H1 (cell line): Measurements from ENCODE around the gene FLT3. TPM values are rescaled to one million over a fixed set of nuclear protein-coding genes. Genes with fewer than 3 reads are reported as not detected.

ENCODE experiments used
- CTCF ChIA-PET: fragments of 300-600 bp; sonication (Branson Sonifier 250); formaldehyde crosslinking; loops from one replicate; lab custom pipeline; 2021; ENCODE audit not compliant: partially characterized antibody; lab: Charles Lee
- POLR2A ChIA-PET: fragments of 300-600 bp; sonication (Branson Sonifier 250); formaldehyde crosslinking; loops from one replicate; lab custom pipeline; 2021; ENCODE audit warnings: inconsistent platforms; ENCODE audit not compliant: partially characterized antibody; lab: Charles Lee
- DNase-seq, 2 experiments: peaks; one replicate each; pipeline versions ENCODE4 v3.0.0 to v3.0.0-alpha.2; 2010 to 2022; ENCODE audit warnings: low spot score in 2 of 2, low read depth in 1 of 2, mixed read lengths in 1 of 2
- FAIRE-seq: peaks from 2 replicates; lab custom pipeline; 2011; peaks lifted over from hg19 to GRCh38; lab: Jason Lieb, UNC
- H2AFZ ChIP-seq: 2 replicates; pipeline ENCODE4 v1.8.1; 2012; ENCODE audit warnings: low read length, inconsistent platforms
- H2AK5ac ChIP-seq: 2 replicates; pipeline ENCODE4 v1.6.1; 2013; ENCODE audit warnings: low read depth, low read length
- H2BK120ac ChIP-seq: replicated peaks from 2 replicates; pipeline ENCODE3; 2013; ENCODE audit warnings: low read depth, low read length, inconsistent platforms
- H2BK12ac ChIP-seq: 2 replicates; pipeline ENCODE4 v1.6.1; 2013; ENCODE audit warnings: low read depth, low read length
- H2BK15ac ChIP-seq: 2 replicates; pipeline ENCODE4 v1.6.1; 2013; ENCODE audit warnings: low read length
- H2BK20ac ChIP-seq: 2 replicates; pipeline ENCODE4 v1.6.1; 2013; ENCODE audit warnings: low read length
- H2BK5ac ChIP-seq: 2 replicates; pipeline ENCODE4 v1.6.1; 2013; ENCODE audit warnings: low read depth, low read length
- H3K14ac ChIP-seq: 2 replicates; pipeline ENCODE4 v1.6.1; 2013; ENCODE audit warnings: inconsistent platforms; ENCODE audit not compliant: insufficient read length
- H3K18ac ChIP-seq: 2 replicates; pipeline ENCODE4 v1.6.1; 2013; ENCODE audit warnings: low read length; ENCODE audit errors: extremely low read depth
- H3K23ac ChIP-seq: 2 replicates; pipeline ENCODE4 v1.6.1; 2013; ENCODE audit warnings: inconsistent platforms; ENCODE audit not compliant: insufficient read length
- H3K23me2 ChIP-seq: 2 replicates; pipeline ENCODE4 v1.6.1; 2013; ENCODE audit warnings: low read depth, low read length
- H3K27ac ChIP-seq: 2 replicates; pipeline ENCODE4 v1.6.1; 2011; ENCODE audit warnings: low read depth, low read length, inconsistent platforms
- H3K27me3 ChIP-seq, 4 experiments: replicated peaks in 1 of 4; 1 replicate in 1 of 4; 2 replicates in 3 of 4; pipeline versions ENCODE4 v1.6.1 to v1.8.1; 2011 to 2013; ENCODE audit warnings: low read length in 3 of 4, mild to moderate bottlenecking in 3 of 4, inconsistent platforms in 2 of 4, mixed read lengths in 2 of 4, moderate library complexity in 1 of 4; ENCODE audit not compliant: control insufficient read depth in 3 of 4, insufficient read depth in 3 of 4; ENCODE audit errors: extremely low read depth in 1 of 4
- H3K36me3 ChIP-seq, 4 experiments: 2 replicates each; pipeline versions ENCODE4 v1.6.1 to v1.8.1; 2011 to 2013; ENCODE audit warnings: mild to moderate bottlenecking in 4 of 4, low read length in 3 of 4, moderate library complexity in 2 of 4, control low read depth in 1 of 4, inconsistent platforms in 1 of 4; ENCODE audit not compliant: insufficient read depth in 4 of 4, control insufficient read depth in 2 of 4
- H3K4ac ChIP-seq: replicated peaks from 2 replicates; pipeline ENCODE3; 2013; ENCODE audit warnings: low read length, low read depth, mixed read lengths, inconsistent platforms; ENCODE audit not compliant: insufficient read length
- H3K4me1 ChIP-seq, 4 experiments: replicated peaks in 1 of 4; 1 replicate in 1 of 4; 2 replicates in 3 of 4; pipeline versions ENCODE4 v1.6.1 to v1.8.1; 2011 to 2013; ENCODE audit warnings: low read length in 3 of 4, inconsistent platforms in 2 of 4, mixed read lengths in 1 of 4; ENCODE audit not compliant: insufficient read depth in 4 of 4, control insufficient read depth in 3 of 4
- H3K4me2 ChIP-seq, 2 experiments: 2 replicates each; pipeline versions ENCODE4 v1.6.1 to v1.8.1; 2011 to 2013; ENCODE audit warnings: low read depth in 2 of 2, low read length in 2 of 2, control low read depth in 1 of 2, inconsistent platforms in 1 of 2, mild to moderate bottlenecking in 1 of 2; ENCODE audit not compliant: insufficient read depth in 1 of 2
- H3K4me3 ChIP-seq, 4 experiments: fragments of 200-600, 300-600 bp in 1 of 4; sonication (generic), shearing (Covaris generic), sonication (Bioruptor Twin) in 1 of 4; 2 replicates each; pipeline versions ENCODE4 v1.5.1 to v1.8.1; 2011 to 2016; ENCODE audit warnings: low read length in 4 of 4, low read depth in 3 of 4, control low read depth in 2 of 4, inconsistent platforms in 2 of 4, mild to moderate bottlenecking in 2 of 4, mixed read lengths in 1 of 4, moderate library complexity in 1 of 4; ENCODE audit not compliant: insufficient read depth in 2 of 4; ENCODE audit errors: extremely low read depth in 1 of 4
- H3K56ac ChIP-seq: replicated peaks from 2 replicates; pipeline ENCODE3; 2013; ENCODE audit warnings: low read depth, mild to moderate bottlenecking, mixed read lengths, low read length, inconsistent platforms; ENCODE audit not compliant: insufficient read length
- H3K79me1 ChIP-seq: 2 replicates; pipeline ENCODE4 v1.6.1; 2013; ENCODE audit warnings: low read depth, low read length, control low read depth
- H3K79me2 ChIP-seq, 2 experiments: 2 replicates each; pipeline versions ENCODE4 v1.6.1 to v1.8.1; 2012 to 2013; ENCODE audit warnings: low read length in 2 of 2, mild to moderate bottlenecking in 2 of 2, inconsistent platforms in 1 of 2; ENCODE audit not compliant: insufficient read depth in 2 of 2, control insufficient read depth in 1 of 2
- H3K9ac ChIP-seq, 4 experiments: replicated peaks in 1 of 4; 1 replicate in 1 of 4; 2 replicates in 3 of 4; pipeline versions ENCODE4 v1.6.1 to v1.8.1; 2011 to 2013; ENCODE audit warnings: low read depth in 3 of 4, low read length in 3 of 4, control low read depth in 2 of 4, mild to moderate bottlenecking in 2 of 4, moderate library complexity in 2 of 4, inconsistent platforms in 1 of 4; ENCODE audit errors: extremely low read depth in 1 of 4
- H3K9me3 ChIP-seq, 2 experiments: 2 replicates each; pipeline versions ENCODE4 v1.6.1 to v1.8.1; 2012 to 2013; ENCODE audit warnings: mild to moderate bottlenecking in 2 of 2, moderate library complexity in 2 of 2, control low read depth in 1 of 2, inconsistent platforms in 1 of 2, low read depth in 1 of 2, low read length in 1 of 2, mixed read lengths in 1 of 2; ENCODE audit not compliant: insufficient read depth in 2 of 2
- H4K20me1 ChIP-seq, 2 experiments: replicated peaks in 1 of 2; 2 replicates each; pipeline versions ENCODE3 to v1.8.1; 2011 to 2013; ENCODE audit warnings: inconsistent platforms in 2 of 2, low read length in 2 of 2, mild to moderate bottlenecking in 1 of 2; ENCODE audit not compliant: insufficient read depth in 2 of 2, control insufficient read depth in 1 of 2
- H4K5ac ChIP-seq: 2 replicates; pipeline ENCODE4 v1.6.1; 2013; ENCODE audit warnings: low read length, low read depth, mixed read lengths, inconsistent platforms; ENCODE audit not compliant: insufficient read length
- H4K8ac ChIP-seq: 2 replicates; pipeline ENCODE4 v1.8.0; 2013; ENCODE audit warnings: mild to moderate bottlenecking, moderate library complexity, low read length, inconsistent platforms; ENCODE audit not compliant: insufficient read depth; ENCODE audit errors: extremely low read depth
- H4K91ac ChIP-seq: replicated peaks from 2 replicates; pipeline ENCODE3; 2013; ENCODE audit warnings: low read length, mixed read lengths, inconsistent platforms; ENCODE audit not compliant: insufficient read length
- EP300 ChIP-seq, 2 experiments: IDR thresholded peaks; 1 replicate in 1 of 2; 2 replicates in 1 of 2; pipeline ENCODE4 v1.6.1; 2011 to 2012; ENCODE audit warnings: low read depth in 2 of 2, low read length in 2 of 2, mild to moderate bottlenecking in 2 of 2, borderline replicate concordance in 1 of 2, inconsistent platforms in 1 of 2, moderate library complexity in 1 of 2
- HDAC2 ChIP-seq, 2 experiments: fragments of 300-600 bp in 1 of 2; sonication (generic) in 1 of 2; IDR thresholded peaks; 2 replicates each; pipeline ENCODE4 v1.6.1; 2011 to 2012; ENCODE audit warnings: low read depth in 2 of 2, low read length in 2 of 2, mild to moderate bottlenecking in 2 of 2, moderate library complexity in 2 of 2, borderline replicate concordance in 1 of 2, inconsistent platforms in 1 of 2
- HDAC6 ChIP-seq: IDR thresholded peaks from one replicate; pipeline ENCODE4 v1.7.1; 2012; ENCODE audit warnings: low read depth, mild to moderate bottlenecking, inconsistent platforms, low read length, moderate library complexity
- NRF1 ChIP-seq: IDR thresholded peaks from 2 replicates; pipeline ENCODE4 v1.6.1; 2011; ENCODE audit warnings: mild to moderate bottlenecking, low read depth, low read length, improper control_type of control experiment
- POU5F1 ChIP-seq: IDR thresholded peaks from 2 replicates; pipeline ENCODE4 v1.6.1; 2011; ENCODE audit warnings: low read depth, mild to moderate bottlenecking, low read length, moderate library complexity
- SIRT6 ChIP-seq: IDR thresholded peaks from one replicate; pipeline ENCODE4 v1.7.1; 2012; ENCODE audit warnings: low read length, inconsistent platforms
- WGBS, 2 experiments: shearing (Covaris generic) in 1 of 2; methylation state at CpG; one replicate each; pipeline versions ENCODE4 v1.1.6 to v1.1.7; 2013 to 2015; ENCODE audit warnings: low lambda C conversion rate in 2 of 2, mixed read lengths in 2 of 2, inconsistent platforms in 1 of 2, low coverage in 1 of 2, missing lambda C conversion rate in 1 of 2; ENCODE audit not compliant: insufficient replicate concordance in 2 of 2, insufficient coverage in 1 of 2, insufficient read length in 1 of 2; ENCODE audit errors: extremely low coverage in 1 of 2, missing lambda C conversion rate in 1 of 2; 5-methylcytosine and 5-hydroxymethylcytosine counted together
- polyA plus RNA-seq, 7 experiments: library from polyadenylated mRNA; depleted of rRNA in 3 of 7; stranded (reverse) in 5 of 7; unstranded in 2 of 7; fragments of >200 nt in 5 of 7; fragments of 200-250 nt in 2 of 7; gene quantifications; 1 replicate in 5 of 7; 2 replicates in 1 of 7; 4 replicates in 1 of 7; pipeline versions ENCODE4 v1.2.1 to v1.2.3, GENCODE V29; 2011 to 2013; ENCODE audit warnings: missing spikeins in 2 of 7, mixed read lengths in 2 of 7
- total RNA-seq: library from RNA; stranded (reverse); fragmentation: NEBNext Ultra II Directional; extraction: Animal tissue kit (Norgen Biotek cat#: 25700); gene quantifications from 2 replicates; pipeline ENCODE4 v1.2.1, GENCODE V29; 2021
- TF ChIP-seq, protein P1 (sequence below): IDR thresholded peaks from 2 replicates; pipeline ENCODE4 v1.6.1; 2012; ENCODE audit warnings: low read length, inconsistent platforms

FLT3 gene
- total and polyA plus RNA-seq, 2 of the 8 experiments (the other 6 are each of a cell fraction or from before 2014, with no cell fraction given) = 0.44 to 0.71 TPM

DNA sequence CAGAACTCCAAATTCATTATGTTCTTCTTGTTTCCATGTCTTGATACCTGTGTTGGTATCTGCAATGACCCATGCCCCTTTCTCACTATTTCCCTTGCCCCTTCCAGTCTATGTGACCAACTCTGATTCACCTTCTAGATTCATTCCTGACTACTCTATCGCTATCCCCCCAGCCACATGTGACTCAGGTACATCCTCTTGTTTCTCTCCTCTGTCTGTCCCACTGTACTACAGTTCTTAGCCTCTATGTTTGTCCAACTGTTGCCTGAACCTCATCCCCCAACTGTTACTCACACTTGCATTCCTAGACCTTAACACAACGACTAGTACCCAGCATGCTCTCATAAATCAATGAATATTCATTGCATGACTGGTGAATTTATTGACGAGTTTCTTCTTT is 10.0 kb upstream of the FLT3 start:
- CTCF ChIA-PET = interaction anchor here (1.0 kb wide), 1 partner anchor 15 kb away, joined by 4 read pairs; no protein-coding TSS in a partner anchor
- no peak overlapping the region for H3K4ac ChIP-seq
- H3K23me2 ChIP-seq = no peaks in the 10 kb centered on the region
- POLR2A ChIA-PET = no interaction called here
- no peak overlapping the region for H3K27ac ChIP-seq
- H3K36me3 ChIP-seq = no peaks in the 10 kb centered on the region
- H2AK5ac ChIP-seq = no peak overlapping the region
- no peak overlapping the region for H2BK5ac ChIP-seq
- no peak overlapping the region for H3K23ac ChIP-seq
- H4K91ac ChIP-seq = no peak overlapping the region
- no peak overlapping the region for H4K5ac ChIP-seq
- H2BK15ac ChIP-seq = 0 out of 2 replicates have a peak overlapping the region, but pooled peaks have one; percentile 61
- no peak overlapping the region for H3K18ac ChIP-seq
- FAIRE-seq (no peak), DNase-seq (no peak)
- H3K27me3 ChIP-seq = no peaks in the 10 kb centered on the region; a peak in 1 of 7 replicates
- no peak overlapping the region for H3K56ac ChIP-seq
- H2BK12ac ChIP-seq = 0 out of 2 replicates have a peak overlapping the region, but pooled peaks have one; percentile 1
- no peak overlapping the region for H3K9ac ChIP-seq
- no peak overlapping the region for H3K4me2 ChIP-seq
- no peaks in the 10 kb centered on the region; a peak in 1 of 7 replicates for H3K4me1 ChIP-seq
- no peak overlapping the region for H3K14ac ChIP-seq
- peak overlapping the region; percentile 49; the same call in 1 of the 2 replicates for H2AFZ ChIP-seq
- H3K4me3 ChIP-seq = no peak overlapping the region
- H3K9me3 ChIP-seq = no peaks in the 10 kb centered on the region
- WGBS, 2 experiments = 87% methylated on average over 3 of the region's 3 CpGs; no CpG with 5 or more reads in 1 of the 2 experiments
- TF ChIP-seq HDAC2 (IDR thresholded peaks at IDR 0.05; ENCODE audit: borderline replicate concordance in 1 of 2, low read depth in 2 of 2, low read length in 2 of 2) (no peak), NRF1 (no peak), SIRT6 (no peak), EP300 (IDR thresholded peaks at IDR 0.05; ENCODE audit: borderline replicate concordance in 1 of 2, low read depth in 2 of 2, low read length in 2 of 2) (no peak), HDAC6 (no peak), POU5F1 (no peak)
- TF ChIP-seq, protein P1, sequence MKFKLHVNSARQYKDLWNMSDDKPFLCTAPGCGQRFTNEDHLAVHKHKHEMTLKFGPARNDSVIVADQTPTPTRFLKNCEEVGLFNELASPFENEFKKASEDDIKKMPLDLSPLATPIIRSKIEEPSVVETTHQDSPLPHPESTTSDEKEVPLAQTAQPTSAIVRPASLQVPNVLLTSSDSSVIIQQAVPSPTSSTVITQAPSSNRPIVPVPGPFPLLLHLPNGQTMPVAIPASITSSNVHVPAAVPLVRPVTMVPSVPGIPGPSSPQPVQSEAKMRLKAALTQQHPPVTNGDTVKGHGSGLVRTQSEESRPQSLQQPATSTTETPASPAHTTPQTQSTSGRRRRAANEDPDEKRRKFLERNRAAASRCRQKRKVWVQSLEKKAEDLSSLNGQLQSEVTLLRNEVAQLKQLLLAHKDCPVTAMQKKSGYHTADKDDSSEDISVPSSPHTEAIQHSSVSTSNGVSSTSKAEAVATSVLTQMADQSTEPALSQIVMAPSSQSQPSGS = no peak
- TF ChIP-seq, all 59 proteins: peak for 0
- Histone ChIP-seq H2BK120ac (no peak overlapping the region), H3K79me1 (no peaks in the 10 kb centered on the region), H2BK20ac (no peak overlapping the region), H4K8ac (no peak overlapping the region), H4K20me1 (no peaks in the 10 kb centered on the region), H3K79me2 (no peaks in the 10 kb centered on the region)
